Panc1 (cell line): Measurements from ENCODE around the gene ZFAND6. TPM values are rescaled to one million over a fixed set of nuclear protein-coding genes. Genes with fewer than 3 reads are reported as not detected.
A peak's percentile ranks its signal among the peaks of the same experiment; 100 is the strongest.

Experiments
- ATAC-seq: fragments of 200-7000 bp; cut with Tn5 transposase; 2 replicates; pipeline ENCODE4 v1.9.1; 2020; ENCODE audit warnings: mild to moderate bottlenecking, moderate library complexity
- BruUV-seq: library from RNA; stranded (reverse); fragments of 400-500 nt; replicated peaks from 2 replicates; lab custom pipeline; 2021; lab: Mats Ljungman, UMichigan
- CTCF ChIA-PET: fragments of 300-600 bp; sonication (Branson Sonifier 250); formaldehyde crosslinking; loops from one replicate; lab custom pipeline; 2022; ENCODE audit warnings: antibody characterized with exemption; lab: Charles Lee
- POLR2A ChIA-PET: fragments of 300-600 bp; sonication (Branson Sonifier 250); formaldehyde crosslinking; loops from one replicate; lab custom pipeline; 2022; ENCODE audit warnings: antibody characterized with exemption; lab: Charles Lee
- DNase-seq: peaks from one replicate; pipeline ENCODE4 v3.0.0-alpha.2; 2010; ENCODE audit warnings: low read depth, low spot score
- H3K27ac ChIP-seq: 2 replicates; pipeline ENCODE4 v1.5.1; 2011; ENCODE audit warnings: mild to moderate bottlenecking, low read length, inconsistent platforms
- H3K27me3 ChIP-seq: fragments of 200-500 bp; sonication (Bioruptor generic); 2 replicates; pipeline ENCODE4 v1.6.0; 2014; ENCODE audit warnings: low read length, inconsistent platforms; ENCODE audit not compliant: control insufficient read depth, insufficient read depth
- H3K36me3 ChIP-seq: fragments of 200-500 bp; sonication (Bioruptor generic); 2 replicates; pipeline ENCODE4 v1.5.1; 2014; ENCODE audit warnings: inconsistent platforms, mild to moderate bottlenecking, low read length, moderate library complexity; ENCODE audit not compliant: control insufficient read depth, insufficient read depth
- H3K4me1 ChIP-seq: 2 replicates; pipeline ENCODE4 v1.5.1; 2011; ENCODE audit warnings: inconsistent platforms, mild to moderate bottlenecking, low read length, moderate library complexity; ENCODE audit not compliant: control insufficient read depth, insufficient read depth
- H3K4me3 ChIP-seq, 2 experiments: 2 replicates each; pipeline ENCODE4 v1.5.1; 2011 to 2012; ENCODE audit warnings: low read depth in 2 of 2, low read length in 2 of 2, mild to moderate bottlenecking in 2 of 2, inconsistent platforms in 1 of 2, moderate library complexity in 1 of 2
- H3K9me3 ChIP-seq: fragments of 200-500 bp; sonication (Bioruptor generic); 2 replicates; pipeline ENCODE4 v1.5.1; 2014; ENCODE audit warnings: low read depth, mild to moderate bottlenecking, inconsistent platforms, low read length, moderate library complexity; ENCODE audit not compliant: control insufficient read depth, insufficient read depth
- POLR2AphosphoS5 ChIP-seq: IDR thresholded peaks from 2 replicates; pipeline ENCODE4 v1.6.1; 2012; ENCODE audit warnings: mild to moderate bottlenecking, low read depth, low read length, moderate library complexity
- SIN3A ChIP-seq: IDR thresholded peaks from 2 replicates; pipeline ENCODE4 v1.6.1; 2012; ENCODE audit warnings: low read depth, mild to moderate bottlenecking, low read length, moderate library complexity, borderline replicate concordance; ENCODE audit not compliant: insufficient read depth
- TCF7L2 ChIP-seq: IDR thresholded peaks from 2 replicates; pipeline ENCODE4 v1.6.1; 2011; ENCODE audit warnings: mild to moderate bottlenecking, low read depth, low read length, inconsistent platforms
- in situ Hi-C: cut with HindIII; loops from 2 replicates; pipeline ENCODE4 v1.10.0; 2016; ENCODE audit warnings: low sequenced_read_pairs, low pct_unique_long_range_greater_than_20kb
- intact Hi-C: fragments of 100-400 bp; cut with micrococcal nuclease; formaldehyde crosslinking; loops from one replicate; pipeline ENCODE4 v1.10.0; 2022; ENCODE audit not compliant: unreplicated experiment
- total RNA-seq: library from RNA; stranded (reverse); gene quantifications from one replicate; pipeline ENCODE4 v1.2.1, GENCODE V29; 2021; ENCODE audit not compliant: unreplicated experiment
- TF ChIP-seq, protein P1 (sequence below): fragments of 450-650 bp; IDR thresholded peaks from 2 replicates; pipeline ENCODE4 v1.5.1; 2017; ENCODE audit warnings: mild to moderate bottlenecking
- TF ChIP-seq, protein P2 (sequence below), 2 experiments: IDR thresholded peaks; 2 replicates each; pipeline ENCODE4 v1.6.1; 2011 to 2012; ENCODE audit warnings: low read depth in 2 of 2, control low read depth in 1 of 2, low read length in 1 of 2, mild to moderate bottlenecking in 1 of 2, moderate library complexity in 1 of 2; ENCODE audit not compliant: insufficient read depth in 1 of 2

The ZFAND6 gene
- total RNA-seq, 1 experiment from 2014 or later = 73.0 TPM

DNA sequence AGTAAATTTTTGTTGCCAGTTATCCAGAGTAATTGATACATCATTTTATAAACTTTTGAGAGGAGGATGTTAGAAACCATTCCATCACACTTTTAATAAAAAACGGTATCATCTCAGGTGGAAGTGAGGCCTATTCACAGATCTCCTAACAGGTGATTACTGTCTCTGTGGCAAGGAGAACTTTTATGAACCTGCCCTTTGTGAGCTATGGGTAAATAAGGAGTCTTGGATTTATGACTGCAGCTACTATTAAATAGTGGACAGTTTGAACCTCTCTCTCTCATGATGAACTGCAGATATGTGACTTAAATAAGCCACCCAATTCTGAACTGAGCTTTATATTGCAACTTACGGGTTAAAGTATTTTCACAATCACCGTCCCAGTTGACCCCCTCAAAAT lies 45.7 kb downstream of the ZFAND6 start:
- H3K4me3 ChIP-seq = no peak overlapping the region
- peaks cover 13% of the 10 kb centered on the region; the same call in 1 of the 2 replicates for H3K4me1 ChIP-seq
- no TSS peak for BruUV-seq
- TF ChIP-seq SIN3A = no peak
- TF ChIP-seq, protein P1, sequence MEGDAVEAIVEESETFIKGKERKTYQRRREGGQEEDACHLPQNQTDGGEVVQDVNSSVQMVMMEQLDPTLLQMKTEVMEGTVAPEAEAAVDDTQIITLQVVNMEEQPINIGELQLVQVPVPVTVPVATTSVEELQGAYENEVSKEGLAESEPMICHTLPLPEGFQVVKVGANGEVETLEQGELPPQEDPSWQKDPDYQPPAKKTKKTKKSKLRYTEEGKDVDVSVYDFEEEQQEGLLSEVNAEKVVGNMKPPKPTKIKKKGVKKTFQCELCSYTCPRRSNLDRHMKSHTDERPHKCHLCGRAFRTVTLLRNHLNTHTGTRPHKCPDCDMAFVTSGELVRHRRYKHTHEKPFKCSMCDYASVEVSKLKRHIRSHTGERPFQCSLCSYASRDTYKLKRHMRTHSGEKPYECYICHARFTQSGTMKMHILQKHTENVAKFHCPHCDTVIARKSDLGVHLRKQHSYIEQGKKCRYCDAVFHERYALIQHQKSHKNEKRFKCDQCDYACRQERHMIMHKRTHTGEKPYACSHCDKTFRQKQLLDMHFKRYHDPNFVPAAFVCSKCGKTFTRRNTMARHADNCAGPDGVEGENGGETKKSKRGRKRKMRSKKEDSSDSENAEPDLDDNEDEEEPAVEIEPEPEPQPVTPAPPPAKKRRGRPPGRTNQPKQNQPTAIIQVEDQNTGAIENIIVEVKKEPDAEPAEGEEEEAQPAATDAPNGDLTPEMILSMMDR = no peak
- TF ChIP-seq, protein P2, sequence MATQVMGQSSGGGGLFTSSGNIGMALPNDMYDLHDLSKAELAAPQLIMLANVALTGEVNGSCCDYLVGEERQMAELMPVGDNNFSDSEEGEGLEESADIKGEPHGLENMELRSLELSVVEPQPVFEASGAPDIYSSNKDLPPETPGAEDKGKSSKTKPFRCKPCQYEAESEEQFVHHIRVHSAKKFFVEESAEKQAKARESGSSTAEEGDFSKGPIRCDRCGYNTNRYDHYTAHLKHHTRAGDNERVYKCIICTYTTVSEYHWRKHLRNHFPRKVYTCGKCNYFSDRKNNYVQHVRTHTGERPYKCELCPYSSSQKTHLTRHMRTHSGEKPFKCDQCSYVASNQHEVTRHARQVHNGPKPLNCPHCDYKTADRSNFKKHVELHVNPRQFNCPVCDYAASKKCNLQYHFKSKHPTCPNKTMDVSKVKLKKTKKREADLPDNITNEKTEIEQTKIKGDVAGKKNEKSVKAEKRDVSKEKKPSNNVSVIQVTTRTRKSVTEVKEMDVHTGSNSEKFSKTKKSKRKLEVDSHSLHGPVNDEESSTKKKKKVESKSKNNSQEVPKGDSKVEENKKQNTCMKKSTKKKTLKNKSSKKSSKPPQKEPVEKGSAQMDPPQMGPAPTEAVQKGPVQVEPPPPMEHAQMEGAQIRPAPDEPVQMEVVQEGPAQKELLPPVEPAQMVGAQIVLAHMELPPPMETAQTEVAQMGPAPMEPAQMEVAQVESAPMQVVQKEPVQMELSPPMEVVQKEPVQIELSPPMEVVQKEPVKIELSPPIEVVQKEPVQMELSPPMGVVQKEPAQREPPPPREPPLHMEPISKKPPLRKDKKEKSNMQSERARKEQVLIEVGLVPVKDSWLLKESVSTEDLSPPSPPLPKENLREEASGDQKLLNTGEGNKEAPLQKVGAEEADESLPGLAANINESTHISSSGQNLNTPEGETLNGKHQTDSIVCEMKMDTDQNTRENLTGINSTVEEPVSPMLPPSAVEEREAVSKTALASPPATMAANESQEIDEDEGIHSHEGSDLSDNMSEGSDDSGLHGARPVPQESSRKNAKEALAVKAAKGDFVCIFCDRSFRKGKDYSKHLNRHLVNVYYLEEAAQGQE (IDR thresholded peaks at IDR 0.05; ENCODE audit: insufficient read depth in 1 of 2, low read depth in 2 of 2, low read length in 1 of 2) = no peak
- TF ChIP-seq POLR2AphosphoS5 = no peak
- no peak for TF ChIP-seq TCF7L2
- ATAC-seq (peak; percentile 53), DNase-seq (no peak)
- POLR2A ChIA-PET = no interaction called here
- no peaks in the 10 kb centered on the region; the same call in 1 of the 2 replicates for H3K36me3 ChIP-seq
- no peaks in the 10 kb centered on the region for H3K27me3 ChIP-seq
- intact Hi-C loops = no loop called here
- no peaks in the 10 kb centered on the region for H3K9me3 ChIP-seq
- CTCF ChIA-PET = no interaction called here
- no peak overlapping the region; the same call in 1 of the 2 replicates for H3K27ac ChIP-seq
- in situ Hi-C loops = no loop called here

DNA sequence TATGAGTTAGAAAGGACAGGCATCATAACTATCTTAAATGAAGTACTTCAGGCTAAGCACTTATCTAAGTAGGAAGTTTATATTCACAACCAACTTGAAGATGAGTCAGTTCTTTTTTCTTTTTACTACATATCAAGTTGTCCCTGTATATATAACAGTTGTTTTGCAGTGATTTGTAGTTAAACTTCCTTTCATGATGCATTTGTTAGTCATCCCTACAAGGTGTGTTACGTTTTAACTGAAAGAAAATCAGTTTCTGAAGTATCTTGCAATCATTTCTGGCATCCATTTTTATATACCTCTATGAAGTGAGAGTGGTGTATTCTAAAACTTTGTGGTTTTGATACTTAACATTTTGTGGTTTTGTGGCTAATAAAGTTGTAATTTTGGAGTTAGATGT lies 46.1 kb downstream of the ZFAND6 start:
- H3K36me3 ChIP-seq = no peaks in the 10 kb centered on the region; the same call in 1 of the 2 replicates
- no peaks in the 10 kb centered on the region for H3K9me3 ChIP-seq
- ATAC-seq (peak; percentile 71), DNase-seq (no peak)
- CTCF ChIA-PET = no interaction called here
- H3K27me3 ChIP-seq = no peaks in the 10 kb centered on the region
- H3K4me3 ChIP-seq = no peak overlapping the region
- peaks cover 13% of the 10 kb centered on the region; the same call in 1 of the 2 replicates for H3K4me1 ChIP-seq
- intact Hi-C loops (no loop called here), in situ Hi-C loops (no loop called here)
- H3K27ac ChIP-seq = no peak overlapping the region; the same call in 1 of the 2 replicates
- no TSS peak for BruUV-seq
- POLR2A ChIA-PET = no interaction called here
- TF ChIP-seq, protein P2 (IDR thresholded peaks at IDR 0.05; ENCODE audit: insufficient read depth in 1 of 2, low read depth in 2 of 2, low read length in 1 of 2) = no peak
- TF ChIP-seq SIN3A = no peak
- TF ChIP-seq, protein P1 = no peak
- TF ChIP-seq TCF7L2 = no peak
- TF ChIP-seq POLR2AphosphoS5 = no peak
